B cell (primary cell): ENCODE results near the gene ARHGEF19.

Experiments used
- CTCF ChIP-seq: fragments of 200-600 bp; IDR thresholded peaks from one replicate; pipeline ENCODE4 v1.8.0; 2022; ENCODE audit warnings: antibody characterized with exemption, mild to moderate bottlenecking
- EZH2 ChIP-seq: IDR thresholded peaks from 2 replicates; pipeline ENCODE4 v1.6.1; 2012; ENCODE audit warnings: borderline replicate concordance, low read depth, mild to moderate bottlenecking, moderate library complexity, low read length; ENCODE audit not compliant: insufficient read depth, poor library complexity, severe bottlenecking

GRCh38 chr1:16248007-16248436 lies 35.6 kb upstream of the ARHGEF19 start:
- TF ChIP-seq CTCF (no peak), EZH2 (no peak)
